BLaER1 (cell line): ENCODE measurements around the gene SLC6A5.

Experiments
- H3K27ac ChIP-seq: shearing (Covaris generic); formaldehyde crosslinking; 2 replicates; pipeline ENCODE4 v1.8.1; 2022
- H3K27me3 ChIP-seq: shearing (Covaris generic); formaldehyde crosslinking; 2 replicates; pipeline ENCODE4 v1.8.1; 2022
- H3K36me3 ChIP-seq: shearing (Covaris generic); formaldehyde crosslinking; 2 replicates; pipeline ENCODE4 v1.8.1; 2022
- H3K4me1 ChIP-seq: shearing (Covaris generic); formaldehyde crosslinking; 2 replicates; pipeline ENCODE4 v1.8.1; 2022
- H3K4me2 ChIP-seq: shearing (Covaris generic); formaldehyde crosslinking; 2 replicates; pipeline ENCODE4 v1.8.1; 2022
- H3K4me3 ChIP-seq: shearing (Covaris generic); formaldehyde crosslinking; 2 replicates; pipeline ENCODE4 v1.8.1; 2022
- H3K9ac ChIP-seq: shearing (Covaris generic); formaldehyde crosslinking; 2 replicates; pipeline ENCODE4 v1.8.1; 2022
- H3K9me3 ChIP-seq: shearing (Covaris generic); formaldehyde crosslinking; 2 replicates; pipeline ENCODE4 v1.8.1; 2022
- H4K20me1 ChIP-seq: shearing (Covaris generic); formaldehyde crosslinking; 2 replicates; pipeline ENCODE4 v1.8.1; 2022
- Cebpa-rat ChIP-seq: shearing (Covaris generic); IDR thresholded peaks from 2 replicates; pipeline ENCODE4 v1.8.1; 2022

SLC6A5 gene

GRCh38 chr11:20620988-20621387 lies 21.6 kb downstream of the SLC6A5 start:
- Histone ChIP-seq H3K4me1 (no peaks in the 10 kb centered on the region), H3K9ac (no peak overlapping the region), H3K9me3 (no peaks in the 10 kb centered on the region), H3K4me3 (no peak overlapping the region), H3K36me3 (no peaks in the 10 kb centered on the region), H3K4me2 (no peak overlapping the region), H4K20me1 (no peaks in the 10 kb centered on the region), H3K27ac (no peak overlapping the region), H3K27me3 (no peaks in the 10 kb centered on the region)
- TF ChIP-seq Cebpa-rat: no peak

- H3K9me3 ChIP-seq: no peaks in the 10 kb centered on the region
- H3K4me3 ChIP-seq: no peak overlapping the region
- no peak overlapping the region for H3K27ac ChIP-seq
- H4K20me1 ChIP-seq: no peaks in the 10 kb centered on the region
- H3K27me3 ChIP-seq: no peaks in the 10 kb centered on the region
- no peak overlapping the region for H3K4me2 ChIP-seq
- no peaks in the 10 kb centered on the region for H3K36me3 ChIP-seq
- H3K9ac ChIP-seq: no peak overlapping the region
- no peak for TF ChIP-seq Cebpa-rat
- peaks cover 6% of the 10 kb centered on the region for H3K4me1 ChIP-seq
Observed at GRCh38 chr11:20621679-20622078, 22.3 kb downstream of the SLC6A5 start.

- Histone ChIP-seq H3K27me3 (no peaks in the 10 kb centered on the region), H3K4me3 (no peak overlapping the region), H3K9ac (no peak overlapping the region), H3K9me3 (no peaks in the 10 kb centered on the region), H3K4me1 (peaks cover 12% of the 10 kb centered on the region), H3K27ac (no peak overlapping the region), H3K36me3 (no peaks in the 10 kb centered on the region), H4K20me1 (no peaks in the 10 kb centered on the region), H3K4me2 (no peak overlapping the region)
- no peak for TF ChIP-seq Cebpa-rat
Observed at GRCh38 chr11:20623252-20623651, 23.8 kb downstream of the SLC6A5 start.

GRCh38 chr11:20626279-20626678 lies 26.9 kb downstream of the SLC6A5 start:
- H3K36me3 ChIP-seq: no peaks in the 10 kb centered on the region
- peaks cover 12% of the 10 kb centered on the region for H3K4me1 ChIP-seq
- H3K4me2 ChIP-seq: peak overlapping the region; percentile 35
- no peak overlapping the region for H3K27ac ChIP-seq
- no peak overlapping the region for H3K9ac ChIP-seq
- TF ChIP-seq Cebpa-rat: no peak
- no peaks in the 10 kb centered on the region for H4K20me1 ChIP-seq
- H3K9me3 ChIP-seq: peaks cover 4% of the 10 kb centered on the region; the same call in 1 of the 2 replicates
- no peaks in the 10 kb centered on the region for H3K27me3 ChIP-seq
- no peak overlapping the region for H3K4me3 ChIP-seq

GRCh38 chr11:20627026-20627425 lies 27.6 kb downstream of the SLC6A5 start:
- Histone ChIP-seq H3K27me3 (no peaks in the 10 kb centered on the region), H3K4me1 (peaks cover 12% of the 10 kb centered on the region), H3K4me2 (peak overlapping the region; percentile 35), H3K9ac (no peak overlapping the region), H4K20me1 (no peaks in the 10 kb centered on the region), H3K27ac (no peak overlapping the region), H3K9me3 (peaks cover 4% of the 10 kb centered on the region; the same call in 1 of the 2 replicates), H3K4me3 (no peak overlapping the region), H3K36me3 (no peaks in the 10 kb centered on the region)
- no peak for TF ChIP-seq Cebpa-rat

GRCh38 chr11:20627701-20628100 lies 28.3 kb downstream of the SLC6A5 start:
- no peak for TF ChIP-seq Cebpa-rat
- Histone ChIP-seq H3K9me3 (peaks cover 4% of the 10 kb centered on the region; the same call in 1 of the 2 replicates), H3K9ac (no peak overlapping the region), H3K27ac (no peak overlapping the region), H3K36me3 (no peaks in the 10 kb centered on the region), H3K4me3 (no peak overlapping the region), H3K4me1 (peaks cover 12% of the 10 kb centered on the region), H4K20me1 (no peaks in the 10 kb centered on the region), H3K4me2 (no peak overlapping the region), H3K27me3 (no peaks in the 10 kb centered on the region)

- no peak overlapping the region for H3K27ac ChIP-seq
- H3K9me3 ChIP-seq: peaks cover 4% of the 10 kb centered on the region; the same call in 1 of the 2 replicates
- no peaks in the 10 kb centered on the region for H3K27me3 ChIP-seq
- H3K9ac ChIP-seq: no peak overlapping the region
- H3K36me3 ChIP-seq: no peaks in the 10 kb centered on the region
- no peak overlapping the region for H3K4me2 ChIP-seq
- no peak for TF ChIP-seq Cebpa-rat
- H4K20me1 ChIP-seq: no peaks in the 10 kb centered on the region
- peaks cover 8% of the 10 kb centered on the region for H3K4me1 ChIP-seq
- H3K4me3 ChIP-seq: no peak overlapping the region
Observed at GRCh38 chr11:20631519-20632168, 32.2 kb downstream of the SLC6A5 start.

- Histone ChIP-seq H3K36me3 (no peaks in the 10 kb centered on the region), H3K4me3 (no peak overlapping the region), H4K20me1 (no peaks in the 10 kb centered on the region), H3K9me3 (peaks cover 4% of the 10 kb centered on the region; the same call in 1 of the 2 replicates), H3K4me2 (no peak overlapping the region), H3K27ac (no peak overlapping the region), H3K9ac (no peak overlapping the region), H3K4me1 (peaks cover 7% of the 10 kb centered on the region), H3K27me3 (no peaks in the 10 kb centered on the region)
- no peak for TF ChIP-seq Cebpa-rat
Observed at GRCh38 chr11:20632169-20632532, 32.7 kb downstream of the SLC6A5 start.

GRCh38 chr11:20634044-20634443 lies 34.6 kb downstream of the SLC6A5 start:
- no peaks in the 10 kb centered on the region for H3K27me3 ChIP-seq
- no peaks in the 10 kb centered on the region for H3K36me3 ChIP-seq
- peaks cover 5% of the 10 kb centered on the region; the same call in 1 of the 2 replicates for H3K4me1 ChIP-seq
- H3K27ac ChIP-seq: no peak overlapping the region
- H3K4me3 ChIP-seq: no peak overlapping the region
- H3K4me2 ChIP-seq: no peak overlapping the region
- peaks cover 4% of the 10 kb centered on the region; the same call in 1 of the 2 replicates for H3K9me3 ChIP-seq
- no peak overlapping the region for H3K9ac ChIP-seq
- TF ChIP-seq Cebpa-rat: no peak
- no peaks in the 10 kb centered on the region for H4K20me1 ChIP-seq

GRCh38 chr11:20634781-20635180 lies 35.4 kb downstream of the SLC6A5 start:
- Histone ChIP-seq H3K27ac (no peak overlapping the region), H3K4me3 (no peak overlapping the region), H3K9ac (no peak overlapping the region), H3K4me2 (no peak overlapping the region), H4K20me1 (no peaks in the 10 kb centered on the region), H3K4me1 (peaks cover 5% of the 10 kb centered on the region; the same call in 1 of the 2 replicates), H3K9me3 (peaks cover 4% of the 10 kb centered on the region; the same call in 1 of the 2 replicates), H3K27me3 (no peaks in the 10 kb centered on the region), H3K36me3 (no peaks in the 10 kb centered on the region)
- no peak for TF ChIP-seq Cebpa-rat
